ENCODE data around the gene GIN1. TPM values are rescaled to one million over a fixed set of nuclear protein-coding genes. Genes with fewer than 3 reads are reported as not detected.
"Not testable (repeated sequence)": the region's sequence is repeated elsewhere in the genome, so short reads cannot be mapped to it uniquely, and the experiment has no call there.

Gene GIN1, protein sequence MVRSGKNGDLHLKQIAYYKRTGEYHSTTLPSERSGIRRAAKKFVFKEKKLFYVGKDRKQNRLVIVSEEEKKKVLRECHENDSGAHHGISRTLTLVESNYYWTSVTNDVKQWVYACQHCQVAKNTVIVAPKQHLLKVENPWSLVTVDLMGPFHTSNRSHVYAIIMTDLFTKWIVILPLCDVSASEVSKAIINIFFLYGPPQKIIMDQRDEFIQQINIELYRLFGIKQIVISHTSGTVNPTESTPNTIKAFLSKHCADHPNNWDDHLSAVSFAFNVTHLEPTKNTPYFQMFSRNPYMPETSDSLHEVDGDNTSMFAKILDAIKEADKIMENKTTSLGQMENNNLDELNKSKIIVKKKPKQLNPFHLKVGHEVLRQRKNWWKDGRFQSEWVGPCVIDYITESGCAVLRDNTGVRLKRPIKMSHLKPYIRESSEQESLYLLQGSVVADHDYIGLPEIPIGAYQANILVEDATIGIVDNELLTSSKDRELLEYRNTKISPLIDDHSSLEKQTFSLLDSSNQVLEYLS
- total RNA-seq: 10 to 100 TPM in 1 of 4 donors, 1 to 10 TPM in 3; 8.3 to 11.7 (median 9.3) TPM

DNA sequence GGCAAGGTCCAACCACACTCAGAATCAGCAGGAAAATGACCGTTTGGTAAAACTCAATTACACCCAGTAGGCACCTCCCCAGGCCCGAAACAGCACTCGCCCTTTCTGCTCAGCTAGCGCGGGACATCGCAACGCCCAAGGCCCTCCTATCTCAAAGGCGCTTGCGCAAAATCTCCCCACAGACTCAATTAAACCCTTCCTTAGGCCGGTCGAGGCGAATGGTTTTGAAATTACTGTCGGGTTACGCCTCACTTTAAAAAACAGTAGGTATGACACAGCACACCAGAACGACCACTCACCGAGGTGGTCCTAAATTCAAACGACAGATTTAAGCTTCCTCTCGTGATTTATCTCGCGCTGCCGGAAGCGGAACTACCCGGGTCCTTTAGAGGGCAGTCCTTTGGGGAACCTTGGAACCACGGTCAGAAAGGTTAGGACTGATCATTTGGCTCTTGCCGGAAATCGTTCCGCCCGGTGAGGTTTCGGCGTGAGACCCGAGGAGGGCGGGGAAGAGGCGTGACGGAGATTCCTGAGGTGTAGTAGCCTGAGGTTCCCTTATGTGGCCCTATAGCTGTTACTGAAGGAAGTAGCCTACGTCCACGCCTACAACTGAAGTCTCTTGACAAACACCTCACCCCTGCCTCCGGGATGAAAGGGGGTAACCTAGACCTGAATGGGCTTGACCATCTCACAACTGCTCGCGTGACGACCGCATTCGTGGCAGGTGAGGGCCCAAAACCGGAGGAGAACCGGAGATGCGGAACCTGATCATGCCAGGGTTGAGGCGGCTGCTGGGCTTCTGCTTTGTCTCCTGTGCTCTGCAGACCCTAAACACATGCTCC lies at the start of gene GIN1, which contains the start of gene PPIP5K2:
GIN1 (minus strand) TSS at position 374 of the 842 bp plus-strand sequence. CDS start 11,431 bp downstream, outside the sequence.
PPIP5K2 (plus strand) TSS at position 537 of the 842 bp plus-strand sequence. CDS start 9,289 bp downstream, outside the sequence.
- peak; percentile 94 to 98 (median 96) for DNase-seq
- Histone ChIP-seq H3K27ac (peak within 1 kb of the TSS; percentile 84 to 97 (median 92)), H3K9me3 (no peaks in the 10 kb centered on the region), H3K4me1 (peaks cover 0 to 25% (median 0%) of the 10 kb centered on the region in 4 donors), H3K4me3 (peak within 1 kb of the TSS; percentile 64 to 84 (median 74)), H3K27me3 (no peaks in the 10 kb centered on the region), H3K36me3 (no peaks in the 10 kb centered on the region)
- TF ChIP-seq POLR2A (IDR thresholded peaks at IDR 0.05): peak; percentile 71 to 84
- TF ChIP-seq, protein P1, sequence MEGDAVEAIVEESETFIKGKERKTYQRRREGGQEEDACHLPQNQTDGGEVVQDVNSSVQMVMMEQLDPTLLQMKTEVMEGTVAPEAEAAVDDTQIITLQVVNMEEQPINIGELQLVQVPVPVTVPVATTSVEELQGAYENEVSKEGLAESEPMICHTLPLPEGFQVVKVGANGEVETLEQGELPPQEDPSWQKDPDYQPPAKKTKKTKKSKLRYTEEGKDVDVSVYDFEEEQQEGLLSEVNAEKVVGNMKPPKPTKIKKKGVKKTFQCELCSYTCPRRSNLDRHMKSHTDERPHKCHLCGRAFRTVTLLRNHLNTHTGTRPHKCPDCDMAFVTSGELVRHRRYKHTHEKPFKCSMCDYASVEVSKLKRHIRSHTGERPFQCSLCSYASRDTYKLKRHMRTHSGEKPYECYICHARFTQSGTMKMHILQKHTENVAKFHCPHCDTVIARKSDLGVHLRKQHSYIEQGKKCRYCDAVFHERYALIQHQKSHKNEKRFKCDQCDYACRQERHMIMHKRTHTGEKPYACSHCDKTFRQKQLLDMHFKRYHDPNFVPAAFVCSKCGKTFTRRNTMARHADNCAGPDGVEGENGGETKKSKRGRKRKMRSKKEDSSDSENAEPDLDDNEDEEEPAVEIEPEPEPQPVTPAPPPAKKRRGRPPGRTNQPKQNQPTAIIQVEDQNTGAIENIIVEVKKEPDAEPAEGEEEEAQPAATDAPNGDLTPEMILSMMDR (IDR thresholded peaks at IDR 0.05): peak in 2 of 6 experiments; percentile 9 to 22

DNA sequence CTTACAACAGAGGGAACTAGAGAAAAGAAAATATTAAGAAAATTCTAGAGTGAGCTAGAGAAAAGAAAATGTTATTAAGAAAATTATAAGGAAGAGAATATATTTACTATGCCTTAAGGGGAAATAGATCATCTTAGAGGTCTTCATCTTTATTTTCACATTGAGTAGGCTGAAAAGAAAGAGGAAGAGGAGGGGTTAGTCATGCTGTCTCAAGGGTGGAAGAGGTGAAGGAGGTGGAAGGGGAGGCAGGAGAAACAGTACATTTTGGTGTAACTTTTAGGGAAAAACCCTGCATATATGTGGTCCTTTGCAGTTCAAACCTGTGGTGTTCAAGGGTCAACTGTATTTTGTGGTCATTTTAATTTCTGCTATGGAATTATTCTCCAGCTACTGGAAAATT lies 46.8 kb upstream of the GIN1 start:
- no peak for TF ChIP-seq POLR2A (IDR thresholded peaks at IDR 0.05)
- TF ChIP-seq, protein P1 (IDR thresholded peaks at IDR 0.05): no peak
- Histone ChIP-seq H3K27me3 (no peaks in the 10 kb centered on the region), H3K4me1 (no peaks in the 10 kb centered on the region), H3K4me3 (no peak overlapping the region), H3K9me3 (no peaks in the 10 kb centered on the region), H3K36me3 (peaks cover 0 to 29% (median 0%) of the 10 kb centered on the region in 3 donors), H3K27ac (no peak overlapping the region)
- no peak for DNase-seq

DNA sequence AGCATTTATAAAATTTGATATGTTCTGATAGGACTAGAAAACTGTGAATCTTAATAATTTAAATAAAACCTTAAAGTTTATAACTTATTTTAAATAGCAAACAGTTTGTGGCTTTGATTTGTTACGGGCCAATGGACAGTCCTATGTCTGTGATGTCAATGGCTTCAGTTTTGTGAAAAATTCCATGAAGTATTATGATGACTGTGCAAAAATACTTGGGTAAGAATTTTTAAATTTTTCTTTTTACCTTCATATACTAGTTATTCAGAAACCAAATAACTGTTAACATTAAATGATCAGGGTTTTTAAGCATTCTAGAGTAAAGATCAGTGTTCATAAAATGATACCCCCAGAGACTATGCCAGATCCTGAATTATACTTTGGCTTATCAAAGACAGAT lies 31.2 kb upstream of the GIN1 start:
- H3K36me3 ChIP-seq: peaks cover 0 to 36% (median 0%) of the 10 kb centered on the region in 3 donors
- no peak overlapping the region for H3K27ac ChIP-seq
- no peak overlapping the region for H3K4me3 ChIP-seq
- no peaks in the 10 kb centered on the region for H3K4me1 ChIP-seq
- H3K9me3 ChIP-seq: no peaks in the 10 kb centered on the region
- H3K27me3 ChIP-seq: no peaks in the 10 kb centered on the region
- DNase-seq: no peak
- TF ChIP-seq POLR2A (IDR thresholded peaks at IDR 0.05): no peak
- TF ChIP-seq, protein P1 (IDR thresholded peaks at IDR 0.05): no peak

DNA sequence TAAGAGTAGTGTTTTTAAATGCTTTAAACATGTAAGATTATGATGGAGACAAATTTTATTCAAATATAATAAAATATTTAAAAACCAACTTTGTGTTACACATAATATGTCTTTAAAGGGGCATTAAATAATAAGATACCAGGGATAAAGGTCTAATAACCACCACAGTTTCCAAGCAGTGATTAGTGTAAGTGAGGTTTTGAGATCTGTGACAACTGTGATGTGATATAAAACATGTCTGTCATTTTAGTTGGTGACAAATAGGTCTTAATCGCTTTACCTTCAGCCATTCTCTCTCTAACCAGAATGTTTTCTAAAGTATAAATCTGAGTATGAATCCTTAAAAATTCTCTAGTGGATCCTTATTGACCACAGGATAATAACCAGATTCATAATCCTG lies 28.3 kb upstream of the GIN1 start:
- TF ChIP-seq, protein P1 (IDR thresholded peaks at IDR 0.05): no peak
- TF ChIP-seq POLR2A (IDR thresholded peaks at IDR 0.05): no peak
- no peak overlapping the region for H3K27ac ChIP-seq
- H3K27me3 ChIP-seq: no peaks in the 10 kb centered on the region
- peaks cover 0 to 19% (median 0%) of the 10 kb centered on the region in 3 donors for H3K36me3 ChIP-seq
- H3K9me3 ChIP-seq: no peaks in the 10 kb centered on the region
- no peaks in the 10 kb centered on the region for H3K4me1 ChIP-seq
- H3K4me3 ChIP-seq: no peak overlapping the region
- no peak for DNase-seq

DNA sequence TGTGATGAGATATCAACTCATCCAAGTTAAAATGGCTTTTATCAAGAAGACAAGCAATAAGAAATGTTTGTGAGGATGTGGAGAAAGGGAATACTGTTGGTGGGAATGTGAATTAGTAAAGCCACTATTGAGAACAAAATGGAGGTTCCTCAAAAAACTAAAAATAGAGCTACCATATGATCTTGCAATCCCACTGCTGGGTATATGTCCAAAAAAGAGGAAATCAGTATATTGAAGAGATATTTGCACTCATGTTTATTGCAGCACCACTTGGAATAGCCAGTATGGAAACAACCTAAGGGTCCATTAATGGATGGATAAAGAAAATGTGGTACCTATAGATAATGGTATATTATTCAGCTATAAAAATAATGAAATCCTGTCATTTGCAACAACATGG lies 25.3 kb upstream of the GIN1 start:
- Histone ChIP-seq H3K27ac (no peak overlapping the region), H3K4me3 (no peak overlapping the region), H3K36me3 (peaks cover 0 to 16% (median 0%) of the 10 kb centered on the region in 3 donors), H3K9me3 (no peaks in the 10 kb centered on the region), H3K4me1 (no peaks in the 10 kb centered on the region), H3K27me3 (no peaks in the 10 kb centered on the region)
- no peak for DNase-seq
- no peak for TF ChIP-seq POLR2A (IDR thresholded peaks at IDR 0.05)
- TF ChIP-seq, protein P1 (IDR thresholded peaks at IDR 0.05): no peak

DNA sequence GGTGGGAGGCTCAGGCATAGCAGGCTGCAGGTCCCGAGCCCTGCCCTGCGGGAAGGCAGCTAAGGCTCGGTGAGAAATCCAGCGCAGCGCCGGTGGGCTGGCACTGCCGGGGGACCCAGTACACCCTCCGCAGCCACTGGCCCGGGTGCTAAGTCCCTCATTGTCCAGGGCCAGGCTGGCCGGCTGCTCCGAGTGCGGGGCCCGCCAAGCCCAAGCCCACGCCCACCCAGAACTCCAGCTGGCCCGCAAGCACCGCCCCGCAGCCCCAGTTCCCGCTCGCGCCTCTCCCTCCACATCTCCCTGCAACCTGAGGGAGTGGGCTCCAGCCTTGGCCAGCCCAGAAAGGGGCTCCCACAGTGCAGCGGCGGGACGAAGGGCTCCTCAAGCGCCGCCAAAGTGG lies 22.2 kb upstream of the GIN1 start:
- DNase-seq, H3K4me3 ChIP-seq: not testable (repeated sequence)

More for the DNA sequence above, 22.2 kb upstream of the GIN1 start:
- not testable (repeated sequence) for H3K9me3 ChIP-seq, H3K27me3 ChIP-seq, H3K27ac ChIP-seq, H3K4me1 ChIP-seq
- H3K36me3 ChIP-seq: peaks cover 0 to 19% (median 0%) of the 10 kb centered on the region in 3 donors

All from Peyer's patch (tissue), 4 donors.